HG02970 (cell line): Measurements from ENCODE around the gene SCAMP4.
A peak's percentile ranks its signal among the peaks of the same experiment; 100 is the strongest.
"Not testable (repeated sequence)": the region's sequence is repeated elsewhere in the genome, so short reads cannot be mapped to it uniquely, and the experiment has no call there.

Experiments used
- ATAC-seq: cut with Tn5 transposase; IDR thresholded peaks from one replicate; pipeline ENCODE4 v1.9.1; 2021; ENCODE audit warnings: mild to moderate bottlenecking, moderate library complexity, moderate number of reproducible peaks; ENCODE audit not compliant: unreplicated experiment, low FRiP score

SCAMP4 gene

DNA sequence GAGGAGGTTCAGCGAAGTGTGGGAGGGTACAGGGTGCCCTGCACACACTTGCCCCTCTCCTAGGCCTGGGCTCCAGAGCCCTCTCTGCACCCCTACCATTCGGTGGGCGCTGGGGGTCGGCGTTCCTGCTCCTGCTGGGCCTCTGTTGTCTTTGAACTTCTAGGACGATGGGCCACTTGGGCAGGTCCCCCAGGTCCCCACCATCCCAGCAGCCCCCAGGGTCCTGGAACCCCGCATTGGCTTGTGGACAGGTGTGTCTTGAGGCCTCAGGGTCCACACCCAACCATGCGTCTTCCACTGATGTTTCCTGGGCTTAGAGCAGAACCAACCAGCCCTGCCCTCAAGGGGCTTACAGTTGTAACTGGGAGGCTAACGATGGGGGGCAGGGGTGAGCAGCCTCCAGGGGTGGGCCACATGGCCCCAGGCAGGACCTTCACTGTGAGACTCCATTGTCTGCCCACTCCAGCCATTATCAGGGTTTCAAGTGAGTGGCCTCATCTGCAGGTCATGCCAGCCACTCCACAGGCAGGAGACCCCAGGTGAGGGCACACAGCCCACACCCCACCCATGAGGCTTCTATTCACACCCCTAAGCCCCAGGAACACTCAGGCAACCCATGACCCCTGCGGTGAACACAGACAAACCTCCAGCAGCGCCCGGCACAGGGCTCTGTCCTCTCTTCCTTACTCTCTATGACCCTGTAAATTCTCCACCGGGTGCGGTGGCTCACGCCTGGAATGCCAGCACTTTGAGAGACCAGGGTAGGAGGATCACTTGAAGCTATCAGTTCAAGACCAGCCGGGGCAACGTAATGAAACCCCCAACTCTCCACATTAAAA, 39.8 kb upstream of the SCAMP4 start:
- no peak for ATAC-seq

DNA sequence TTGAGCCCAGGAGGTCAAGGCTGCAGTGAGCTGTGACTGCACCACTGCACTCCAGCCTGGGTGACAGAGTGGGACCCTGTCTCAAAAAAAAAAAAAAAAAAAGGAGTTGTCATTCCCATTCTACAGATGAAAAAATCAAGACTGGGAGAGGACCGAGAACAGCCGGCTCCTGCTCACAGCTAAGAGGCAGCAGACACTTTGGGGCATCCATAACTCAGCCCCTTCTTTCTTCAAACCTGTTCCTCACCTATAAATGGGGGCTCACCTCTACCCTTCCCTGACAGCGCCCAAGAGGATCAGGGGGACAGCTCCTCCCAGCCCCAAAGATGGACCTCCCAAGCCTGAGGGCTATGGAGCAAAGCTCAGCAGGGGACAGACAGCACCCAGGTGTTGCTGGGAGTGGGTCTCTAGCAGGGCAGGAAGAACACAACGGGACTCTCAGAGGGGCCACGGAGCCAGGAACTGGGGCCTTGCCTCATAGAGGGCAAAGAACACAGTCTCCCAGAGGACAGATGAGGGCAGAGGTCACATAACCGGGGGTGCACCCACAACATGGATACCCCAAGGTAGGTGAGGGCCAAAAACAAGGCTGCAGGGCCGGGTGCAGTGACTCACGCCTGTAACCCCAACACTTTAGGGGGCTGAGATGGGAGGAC, 38.4 kb upstream of the SCAMP4 start:
- no peak for ATAC-seq

DNA sequence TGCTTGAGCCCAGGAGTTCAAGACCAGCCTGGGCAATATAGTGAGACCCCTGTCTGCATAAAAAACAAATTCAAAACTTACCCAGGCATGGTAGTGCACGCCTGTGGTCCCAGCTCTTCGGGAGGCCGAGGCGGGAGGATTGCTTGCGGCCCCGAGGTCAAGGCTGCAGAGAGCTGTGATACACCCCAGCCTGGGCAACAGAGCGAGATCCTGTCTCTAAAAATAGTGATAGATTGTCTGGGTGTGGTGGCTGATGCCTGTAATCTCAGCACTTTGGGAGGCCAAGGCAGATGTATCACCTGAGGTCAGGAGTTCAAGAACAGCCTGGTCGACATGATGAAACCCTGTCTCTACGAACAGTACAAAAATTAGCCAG, 37.9 kb upstream of the SCAMP4 start:
- no peak for ATAC-seq

DNA sequence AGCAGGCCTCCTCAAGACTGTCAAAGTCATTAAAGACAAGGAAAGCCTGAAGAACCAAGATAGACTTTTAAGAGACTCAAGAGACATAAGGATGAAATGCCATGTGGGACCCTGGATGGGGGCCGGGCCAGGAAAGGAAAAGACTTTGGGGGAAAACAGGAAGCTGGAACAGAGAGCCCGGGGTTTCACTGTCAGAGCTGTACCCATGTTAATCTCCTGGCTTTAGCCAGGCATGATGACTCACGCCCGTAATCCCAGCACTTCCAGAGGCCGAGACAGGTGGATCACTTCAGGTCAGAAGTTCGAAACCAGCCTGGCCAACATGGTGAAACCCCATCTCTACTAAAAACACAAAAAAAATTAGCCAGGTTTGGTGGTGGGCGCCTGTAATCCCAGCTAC, 36.2 kb upstream of the SCAMP4 start:
- ATAC-seq = no peak

DNA sequence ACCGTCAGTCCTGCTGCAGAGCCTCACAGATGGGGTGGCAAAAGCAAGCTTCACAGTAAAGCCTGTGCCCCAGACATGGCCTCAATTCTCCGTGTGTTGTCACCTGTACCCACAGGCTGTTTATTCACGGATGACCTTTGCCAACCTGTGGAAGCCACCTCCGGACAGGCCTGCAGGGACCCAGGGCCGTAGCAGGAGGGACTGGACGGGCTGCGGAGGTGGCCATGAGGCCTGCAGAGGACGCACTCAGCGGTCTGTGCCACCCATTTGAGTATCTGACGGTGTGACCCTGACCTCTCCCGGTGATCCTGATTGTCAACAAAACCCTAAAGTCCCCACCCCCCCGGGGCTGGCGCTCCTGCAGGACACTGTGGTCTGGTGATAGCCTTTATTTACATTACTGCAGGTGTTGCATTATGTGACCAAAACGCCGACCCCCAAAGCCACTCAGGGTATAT, 34.0 kb upstream of the SCAMP4 start:
- ATAC-seq = no peak

DNA sequence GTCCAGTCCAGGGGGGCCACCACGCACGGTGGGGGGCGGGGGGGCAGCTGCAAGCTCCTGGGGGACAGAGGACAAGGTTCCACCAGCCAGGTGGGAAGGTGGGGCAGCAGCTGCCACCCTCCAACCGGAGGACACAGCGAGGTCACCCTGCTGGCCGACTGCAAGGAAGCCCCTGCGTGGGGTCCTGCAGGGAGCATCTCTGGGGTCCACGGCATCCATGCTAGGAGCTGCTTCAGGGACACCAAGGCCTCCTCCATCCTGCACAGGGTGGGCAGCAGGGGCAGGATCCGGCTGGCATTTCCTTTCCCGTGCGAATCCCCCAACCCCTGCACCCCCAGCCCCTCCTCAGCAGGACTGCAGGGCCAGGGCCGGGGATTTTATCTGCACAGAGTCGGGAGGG, 33.6 kb upstream of the SCAMP4 start:
- no peak for ATAC-seq

DNA sequence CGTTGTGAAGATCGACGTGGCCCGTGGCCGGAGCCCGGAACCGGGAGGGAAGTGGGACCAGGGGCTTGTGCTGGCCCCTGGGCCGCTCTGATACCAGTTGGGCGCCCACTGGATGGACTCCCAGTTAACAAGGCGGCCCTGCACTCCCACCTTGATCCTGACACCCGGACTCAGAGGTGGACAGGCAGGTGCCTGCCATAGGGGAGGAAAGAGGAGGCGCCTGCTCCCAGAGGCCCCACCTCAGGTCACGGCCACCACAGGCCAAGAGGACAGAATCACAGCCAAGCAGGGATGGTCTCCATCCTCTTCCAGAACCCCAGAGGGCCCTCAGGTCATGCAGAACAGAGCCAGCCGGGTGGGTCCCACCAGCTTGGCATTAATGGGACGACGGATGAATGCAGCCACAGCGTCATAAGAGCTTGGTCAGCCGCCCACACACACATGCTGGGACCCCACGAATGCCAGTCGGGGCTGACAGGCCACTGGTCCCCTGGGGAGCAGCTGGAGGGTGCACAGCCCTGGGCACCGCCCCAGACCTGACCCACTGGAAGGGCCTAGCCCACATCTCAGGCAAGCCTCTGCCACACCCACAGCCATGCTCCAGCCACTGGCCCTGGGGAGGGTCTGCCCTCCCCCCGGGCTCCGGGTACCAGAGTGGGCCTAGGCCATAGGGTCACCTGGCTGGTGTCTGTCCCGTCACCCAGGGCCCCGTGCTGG, 32.2 kb upstream of the SCAMP4 start:
- ATAC-seq = no peak

DNA sequence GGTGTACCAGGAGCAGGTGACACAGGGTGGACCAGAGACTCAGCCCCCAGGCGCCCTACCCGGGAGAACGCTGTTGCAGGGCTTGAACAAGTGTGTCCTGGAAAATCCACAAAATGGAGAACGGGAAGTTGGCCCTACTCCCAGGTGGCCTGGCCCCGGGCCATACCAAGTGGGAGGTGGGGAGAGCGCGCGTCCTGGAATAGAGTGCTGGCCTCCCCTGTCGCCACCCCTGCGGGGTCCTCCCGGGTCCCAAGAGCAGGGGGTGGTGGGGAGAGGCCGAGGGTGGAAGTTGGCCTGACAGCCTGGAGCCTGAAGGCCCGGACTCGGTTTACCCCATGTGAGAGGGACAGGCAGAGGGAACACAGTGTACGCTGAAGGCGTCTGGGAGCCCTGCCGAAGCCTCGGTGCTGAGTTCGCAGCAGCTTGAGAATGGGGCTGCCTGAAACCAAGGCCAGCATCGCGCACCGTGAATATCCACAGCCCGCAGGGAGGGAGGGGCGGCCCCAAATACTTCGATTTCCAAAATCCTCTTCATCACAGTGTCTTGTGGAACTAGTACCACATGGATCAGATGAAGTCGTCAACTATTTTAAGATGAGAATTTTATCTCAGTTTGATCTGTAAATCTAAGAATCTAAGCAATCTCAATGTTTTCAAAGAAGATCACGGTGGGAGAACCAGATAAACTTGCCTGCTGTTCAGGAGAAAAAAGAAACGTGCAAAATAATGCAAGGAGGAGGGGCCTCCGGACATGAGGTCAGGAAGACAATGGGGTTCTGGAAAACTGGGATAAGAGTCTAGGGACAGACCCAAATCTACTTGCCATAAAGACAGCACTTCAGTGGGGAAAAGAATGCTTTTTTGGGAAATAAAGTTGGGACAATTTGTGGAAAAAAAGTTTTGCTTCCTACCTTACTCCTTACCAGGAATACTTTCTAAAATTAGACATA, 31.4 kb upstream of the SCAMP4 start:
- ATAC-seq = no peak

DNA sequence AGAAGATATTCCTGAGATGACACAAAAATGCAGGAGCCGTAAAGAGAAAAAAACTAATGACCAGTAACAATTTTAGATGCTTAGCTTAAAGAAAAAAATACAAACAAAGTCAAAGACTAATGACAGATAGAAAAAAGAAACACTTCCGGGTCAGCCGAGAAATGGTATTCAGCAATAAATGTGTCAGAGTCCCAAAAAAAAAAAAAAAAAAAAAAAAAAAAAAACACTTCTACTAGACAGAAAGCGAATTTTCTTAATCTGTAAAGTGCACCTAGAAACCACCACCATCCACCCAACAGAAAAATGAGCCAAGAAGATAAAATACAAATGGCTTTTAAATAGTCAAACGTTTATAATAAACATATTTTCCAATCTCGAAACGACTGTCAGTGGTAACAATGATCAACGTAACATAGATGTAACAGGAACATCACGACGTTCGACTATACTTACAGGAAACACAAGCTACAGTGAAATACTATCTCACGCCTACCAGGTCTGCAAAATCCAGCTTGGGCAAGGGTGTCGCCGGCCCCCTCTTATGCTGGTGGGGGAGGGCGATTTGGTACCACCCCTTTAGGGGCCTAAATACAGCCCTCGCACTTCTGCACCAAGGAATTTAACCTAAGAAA, 30.5 kb upstream of the SCAMP4 start:
- ATAC-seq = no peak

DNA sequence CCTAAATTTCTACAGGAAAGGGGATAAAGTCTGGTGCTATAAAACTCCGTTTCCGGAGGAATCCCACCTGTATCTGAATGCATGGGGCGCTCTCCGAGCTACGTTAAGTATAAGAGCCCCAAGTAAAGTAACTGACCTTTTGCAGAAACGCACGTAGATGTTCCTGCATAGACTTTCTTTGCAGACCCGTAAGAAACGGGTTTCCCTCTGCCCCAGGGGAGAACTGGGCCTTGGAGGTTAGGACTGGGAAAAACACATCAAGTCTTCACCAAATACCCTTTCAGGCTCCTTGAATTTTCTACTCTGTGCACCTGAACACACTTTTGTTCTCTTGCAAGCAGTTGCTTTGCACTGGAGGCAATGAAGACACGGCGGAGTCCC, 29.9 kb upstream of the SCAMP4 start:
- not testable (repeated sequence) for ATAC-seq

DNA sequence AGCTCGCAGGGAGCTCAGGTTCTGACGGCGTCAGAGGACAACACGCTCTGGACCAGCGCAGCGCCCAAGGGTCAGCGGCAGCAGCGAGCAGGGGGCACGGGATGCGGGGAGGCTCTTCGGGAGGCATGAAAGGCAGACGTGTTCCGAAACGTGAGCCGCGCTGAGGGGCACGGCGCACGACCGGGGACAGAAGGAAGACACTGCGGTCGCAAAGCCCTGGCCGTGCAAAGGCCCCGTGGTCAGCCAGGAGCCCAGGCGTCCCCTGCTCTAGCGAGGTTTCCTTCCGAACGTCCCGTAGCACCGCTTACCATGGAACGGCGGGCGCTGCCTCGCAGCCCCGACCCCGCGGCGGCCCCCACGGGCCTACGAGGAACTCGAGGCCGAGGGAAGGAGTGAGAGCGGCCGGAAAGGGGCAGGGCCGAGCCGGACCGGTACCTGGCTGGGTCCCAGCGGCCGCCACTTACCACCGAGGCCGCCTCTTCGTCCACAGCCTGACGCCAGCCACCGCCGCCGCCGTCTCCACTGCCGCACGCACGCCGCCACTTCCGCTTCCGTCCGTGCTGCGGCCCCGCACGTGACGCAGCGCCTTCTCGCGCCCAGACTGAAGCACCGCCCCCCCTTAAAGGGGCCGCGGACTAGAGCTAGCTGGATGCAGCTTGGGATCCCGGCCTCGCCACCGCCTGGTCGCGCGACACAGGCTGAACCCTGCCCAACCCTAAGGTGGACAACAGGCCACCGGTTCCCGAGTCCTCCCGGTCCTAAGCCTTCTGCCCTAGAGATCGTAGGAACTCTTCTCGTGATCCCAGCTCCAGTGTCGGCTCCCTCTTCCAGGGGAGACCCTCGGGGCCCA, 29.3 kb upstream of the SCAMP4 start:
- ATAC-seq = peak; percentile 70

DNA sequence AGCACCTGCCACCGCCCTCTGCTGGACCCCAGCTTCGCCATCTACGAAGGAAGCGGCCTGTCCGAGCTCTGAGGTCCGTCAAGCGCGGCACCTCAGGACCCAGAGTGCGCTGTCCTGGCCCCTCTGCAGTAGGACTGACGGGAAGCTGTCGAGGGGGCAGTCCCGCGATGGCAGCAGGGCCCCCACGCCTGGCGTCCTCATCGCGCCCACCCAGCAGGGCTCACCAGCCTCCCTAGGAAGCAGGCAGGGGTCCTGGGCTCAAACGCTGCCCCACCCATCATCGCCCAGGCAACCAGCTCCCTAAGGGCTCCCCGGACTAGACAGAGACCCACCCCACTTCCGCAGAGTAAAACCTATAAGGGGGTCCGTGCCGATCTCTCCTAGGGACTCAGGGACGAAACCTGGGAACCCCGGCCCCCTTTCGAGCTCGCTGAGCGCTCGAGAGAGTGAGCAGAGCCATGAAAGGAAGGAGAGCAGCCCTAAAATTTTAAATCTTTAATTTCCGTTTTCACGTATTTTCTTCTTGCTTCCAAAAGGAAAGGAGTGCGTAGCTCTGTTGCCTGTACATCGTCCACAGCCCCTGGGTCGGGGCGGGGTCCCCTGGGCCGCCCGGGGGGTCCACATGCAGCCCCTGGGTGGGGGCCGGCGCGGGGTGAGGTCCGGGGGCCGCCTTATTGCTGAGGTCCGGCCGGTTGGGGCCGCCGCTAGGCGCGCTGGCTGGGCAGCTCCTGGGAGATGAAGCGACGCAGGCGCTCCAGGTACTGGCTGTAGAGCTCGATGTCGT, 28.5 kb upstream of the SCAMP4 start:
- peak; percentile 19 for ATAC-seq

DNA sequence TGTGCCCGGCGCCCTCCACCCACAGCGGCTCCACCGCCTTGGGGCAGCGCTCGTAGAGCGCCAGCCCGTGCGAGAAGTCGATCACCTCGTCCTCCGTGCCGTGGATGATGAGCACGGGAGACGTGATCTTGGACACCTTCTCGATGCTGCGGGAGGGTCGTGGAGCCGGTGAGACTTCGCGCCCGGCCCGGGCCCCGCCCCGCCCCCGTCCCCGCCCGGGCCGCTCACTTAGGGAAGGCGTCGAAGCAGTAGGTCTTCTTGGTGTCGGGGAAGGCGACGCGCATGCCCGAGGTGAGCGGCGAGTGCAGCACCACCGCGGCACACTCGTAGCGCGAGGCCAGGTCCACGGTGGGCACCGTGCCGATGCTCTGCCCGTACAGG, 27.9 kb upstream of the SCAMP4 start:
- not testable (repeated sequence) for ATAC-seq

DNA sequence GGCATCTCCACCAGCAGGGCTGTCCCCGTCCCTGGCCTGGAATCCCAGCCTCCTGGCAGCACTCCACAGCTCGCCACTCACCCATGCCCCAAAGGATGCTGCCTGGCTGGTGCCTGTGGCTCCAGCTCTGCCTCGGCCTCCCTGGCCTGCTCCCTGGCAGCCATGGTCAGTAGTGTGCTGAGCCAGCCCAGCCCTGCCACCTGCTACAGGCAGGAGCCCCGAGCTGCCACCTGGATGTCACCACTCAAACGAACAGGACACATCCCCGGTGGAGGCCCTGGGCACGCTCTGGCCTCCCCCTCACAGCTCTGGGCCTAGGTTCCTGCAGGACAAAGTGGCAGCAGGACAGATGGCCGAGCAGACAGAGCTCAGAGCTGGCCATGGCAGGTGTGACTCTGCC, 26.6 kb upstream of the SCAMP4 start:
- not testable (repeated sequence) for ATAC-seq

DNA sequence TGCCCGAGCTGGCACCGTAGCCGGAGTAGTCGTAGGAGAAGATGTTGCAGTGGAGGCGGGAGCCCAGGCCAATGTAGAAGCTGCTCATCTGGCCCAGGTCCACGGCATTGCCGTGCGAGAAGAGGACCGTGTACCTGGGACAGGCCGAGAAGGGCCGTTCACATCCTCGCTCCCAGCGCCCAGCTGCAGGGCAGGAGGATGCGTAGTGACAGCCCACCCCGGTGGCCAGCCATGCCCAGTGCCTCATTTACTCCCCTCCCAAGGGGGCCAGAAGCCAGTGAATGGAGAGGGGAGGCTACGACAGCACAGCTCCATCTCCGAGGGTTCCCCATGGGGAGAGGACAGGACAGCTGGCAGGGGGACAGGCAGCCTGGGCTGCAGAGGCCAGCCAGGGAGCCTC, 25.2 kb upstream of the SCAMP4 start:
- ATAC-seq = not testable (repeated sequence)

DNA sequence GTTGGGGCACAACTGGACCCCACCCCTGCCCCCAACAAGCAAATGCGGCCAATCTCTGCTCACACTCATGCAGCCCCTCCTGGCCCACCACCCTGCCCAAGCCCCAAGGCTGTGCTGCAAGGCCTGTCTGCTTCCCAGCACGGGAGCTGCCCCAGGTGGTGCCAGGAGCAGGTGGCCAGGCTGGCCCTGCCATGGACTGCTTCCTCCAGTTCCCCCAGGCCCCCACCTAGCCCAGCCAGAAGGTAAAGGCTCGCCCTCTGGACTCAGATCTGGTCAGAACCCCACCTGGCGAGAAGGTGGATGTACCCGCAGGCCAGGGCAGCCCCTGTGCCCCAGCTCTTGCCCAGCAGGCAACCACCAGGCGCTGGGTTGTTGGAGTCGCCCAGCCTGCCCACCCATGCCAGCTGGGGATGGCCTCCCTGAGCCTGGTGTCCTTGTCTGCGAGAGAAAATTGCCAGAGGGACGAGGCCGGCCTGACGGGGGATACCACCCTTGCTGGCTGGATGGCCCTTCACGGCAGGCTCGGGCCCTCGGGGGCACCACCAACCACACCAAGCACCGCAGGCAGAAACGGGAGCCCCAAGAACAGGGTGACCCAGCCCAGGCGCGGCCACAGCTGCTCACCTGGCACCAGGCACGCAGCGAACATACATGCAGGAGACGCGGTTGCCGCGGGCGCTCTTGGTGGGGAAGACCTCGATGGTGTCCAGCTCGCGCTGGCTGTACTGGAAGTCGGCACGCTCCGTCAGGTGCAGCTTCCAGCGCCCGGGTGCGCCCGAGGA, 24.4 kb upstream of the SCAMP4 start:
- ATAC-seq = no peak

DNA sequence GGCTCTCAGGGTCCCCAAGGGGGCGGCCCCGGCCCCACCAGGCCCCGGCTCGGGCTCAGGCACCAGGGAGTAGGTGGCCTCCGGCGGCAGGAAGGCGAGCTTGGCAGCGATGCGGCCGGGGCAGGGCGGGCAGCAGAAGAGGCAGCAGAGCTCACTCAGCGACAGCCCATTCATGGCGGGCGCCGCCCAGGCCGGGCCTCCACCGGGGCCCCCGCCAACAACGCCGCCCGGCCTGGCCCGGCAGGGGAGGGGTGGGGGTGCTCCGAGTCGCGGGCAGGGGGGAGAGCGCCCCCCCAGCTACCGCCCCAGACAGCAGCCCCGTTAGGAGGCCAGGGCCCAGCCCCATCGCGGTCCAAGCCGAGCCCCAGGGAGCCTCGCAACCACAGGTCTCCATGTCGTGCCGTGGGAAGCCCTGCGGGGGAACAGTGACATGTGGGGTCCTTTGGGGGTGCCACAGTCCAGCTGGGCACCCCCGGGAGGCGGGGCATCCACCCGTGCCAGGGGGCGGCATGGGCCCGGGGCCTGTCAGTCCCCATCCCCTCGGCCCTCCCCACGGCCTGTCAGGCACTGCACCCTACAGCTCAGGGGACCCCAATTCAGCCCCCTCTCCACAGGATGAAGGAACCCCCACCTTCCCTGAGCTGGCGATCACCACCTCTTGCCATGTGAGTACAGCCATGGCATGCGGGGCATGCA, 23.7 kb upstream of the SCAMP4 start:
- ATAC-seq = not testable (repeated sequence)
